ENCODE results near the gene SSNA1. TPM values are rescaled to one million over a fixed set of nuclear protein-coding genes. Genes with fewer than 3 reads are reported as not detected.

The SSNA1 gene
- total RNA-seq, 2 experiments from 2014 or later: 53.3 to 58.4 TPM

DNA sequence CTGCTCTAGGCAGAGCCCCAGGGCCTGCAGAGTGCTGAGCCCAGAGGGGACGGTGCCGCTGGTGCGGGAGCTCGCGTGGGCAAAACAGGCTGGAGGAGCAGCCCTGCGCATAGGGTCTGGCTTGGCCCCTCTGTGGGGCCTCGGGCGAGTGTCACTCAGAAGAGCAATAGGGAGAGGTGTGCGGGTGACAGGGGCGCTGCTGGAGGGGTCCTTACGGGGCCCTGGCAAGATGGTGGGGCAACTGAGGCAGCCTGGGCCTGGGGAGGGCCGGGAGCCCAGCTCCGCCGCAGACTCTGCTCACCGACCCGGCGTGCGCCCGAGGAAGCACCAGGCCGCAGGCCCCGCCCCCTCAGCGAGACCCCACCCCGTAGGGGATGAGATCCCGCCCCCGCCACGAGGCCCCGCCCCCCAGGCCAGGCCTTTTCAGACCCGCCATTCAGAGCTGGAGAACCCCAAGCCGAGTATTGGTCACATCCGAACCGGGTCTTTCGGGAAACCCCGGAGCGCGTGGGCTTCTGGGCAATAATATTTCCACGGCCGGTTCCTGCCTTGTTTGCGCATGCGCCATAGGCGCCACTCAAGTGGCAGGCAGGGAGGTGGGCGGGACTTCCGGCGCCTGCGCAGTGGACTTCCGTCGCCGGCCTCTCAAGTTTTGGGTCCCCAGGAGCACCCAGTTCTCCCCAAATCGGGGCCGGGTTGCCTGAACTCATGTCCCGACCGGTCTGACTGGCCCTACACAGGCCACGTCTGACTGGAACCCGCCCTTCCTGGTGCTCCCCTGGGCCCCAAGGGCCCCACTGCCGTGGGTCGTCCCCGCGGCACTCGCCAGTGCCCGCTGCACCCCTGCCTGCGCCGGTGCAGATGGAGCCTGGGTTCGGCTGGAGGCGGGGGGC is 34.8 kb downstream of the SSNA1 start:
- intact Hi-C loops (cut with micrococcal nuclease): no loop called here
- no peak for TF ChIP-seq CTCF (IDR thresholded peaks at IDR 0.05)
- Mint-ChIP-seq H3K9me3 (no peaks in the 10 kb centered on the region), H3K4me3 (peak overlapping the region; percentile 80), H3K27ac (peak overlapping the region; percentile 71), H3K36me3 (ENCODE audit: low read depth) (no peaks in the 10 kb centered on the region), H3K4me1 (ENCODE audit: low read depth) (peaks cover 11% of the 10 kb centered on the region), H3K27me3 (peaks cover 1% of the 10 kb centered on the region)
- peak; percentile 99 for DNase-seq
- ChIA-PET CTCF (interaction anchor here (0.7 to 8.9 kb wide), 13 partner anchors 10 to 188 kb away, joined by 3 to 58 read pairs (median 3); partner anchors contain the start of gene GRIN1), POLR2A (interaction anchor here (0.6 to 2.8 kb wide), 17 partner anchors 9 to 137 kb away, joined by 3 to 16 read pairs (median 4); partner anchors contain the start of genes MAN1B1, NDOR1, NELFB and TMEM203)
- ATAC-seq: peak; percentile 93

- Mint-ChIP-seq H3K27me3 (peaks cover 1% of the 10 kb centered on the region), H3K4me1 (ENCODE audit: low read depth) (peaks cover 11% of the 10 kb centered on the region), H3K9me3 (no peaks in the 10 kb centered on the region), H3K4me3 (peak within 1 kb of the TSS; percentile 80), H3K36me3 (ENCODE audit: low read depth) (no peaks in the 10 kb centered on the region), H3K27ac (peak within 1 kb of the TSS; percentile 71)
- ATAC-seq (peak; percentile 4), DNase-seq (peak; percentile 69)
- TF ChIP-seq CTCF (IDR thresholded peaks at IDR 0.05): no peak
- ChIA-PET CTCF (interaction anchor here (0.9 to 8.9 kb wide), 10 partner anchors 11 to 178 kb away, joined by 3 to 58 read pairs (median 6); partner anchors contain the start of genes NPDC1 and SSNA1), POLR2A (interaction anchor here (1.0 to 1.2 kb wide), 5 partner anchors 16 to 113 kb away, joined by 3 to 4 read pairs (median 3); partner anchors contain the start of gene TUBB4B)
- intact Hi-C loops (cut with micrococcal nuclease): loop anchor here (5.0 kb wide), 1 partner anchor 103 kb away; no protein-coding TSS in a partner anchor
Measured at GRCh38 chr9:137224830-137225694, 36.6 kb downstream of the SSNA1 start, which contains the start of gene CYSRT1. Gene CYSRT1 (plus strand): TSS chr9:137225174. CDS start chr9:137225622, 448 bp downstream.

- Mint-ChIP-seq H3K4me3 (no peak overlapping the region), H3K36me3 (ENCODE audit: low read depth) (no peaks in the 10 kb centered on the region), H3K27ac (no peak overlapping the region), H3K27me3 (peaks cover 1% of the 10 kb centered on the region), H3K9me3 (no peaks in the 10 kb centered on the region), H3K4me1 (ENCODE audit: low read depth) (peaks cover 10% of the 10 kb centered on the region)
- DNase-seq (no peak), ATAC-seq (no peak)
- POLR2A ChIA-PET: interaction anchor here (0.6 to 1.9 kb wide), 7 partner anchors 16 to 687 kb away, joined by 3 to 5 read pairs (median 3); partner anchors contain the start of genes NDOR1, TMEM203 and TUBB4B
- CTCF ChIA-PET: interaction anchor here (0.9 to 8.9 kb wide), 9 partner anchors 11 to 179 kb away, joined by 3 to 58 read pairs (median 9); partner anchors contain the start of gene NPDC1
- intact Hi-C loops (cut with micrococcal nuclease): loop anchor here (5.0 kb wide), 1 partner anchor 104 kb away; no protein-coding TSS in a partner anchor
- no peak for TF ChIP-seq CTCF (IDR thresholded peaks at IDR 0.05)
Measured at GRCh38 chr9:137225699-137226331, 37.3 kb downstream of the SSNA1 start.

GRCh38 chr9:137226338-137227053 is 38.0 kb downstream of the SSNA1 start:
- intact Hi-C loops (cut with micrococcal nuclease): loop anchor here (5.0 kb wide), 1 partner anchor 104 kb away; no protein-coding TSS in a partner anchor
- no peaks in the 10 kb centered on the region for H3K36me3 Mint-ChIP-seq (ENCODE audit: low read depth)
- H3K27ac Mint-ChIP-seq: no peak overlapping the region
- ATAC-seq: no peak
- H3K4me3 Mint-ChIP-seq: no peak overlapping the region
- H3K4me1 Mint-ChIP-seq (ENCODE audit: low read depth): peaks cover 9% of the 10 kb centered on the region
- DNase-seq: no peak
- H3K27me3 Mint-ChIP-seq: peaks cover 1% of the 10 kb centered on the region
- ChIA-PET POLR2A (interaction anchor here (0.6 to 1.9 kb wide), 6 partner anchors 19 to 688 kb away, joined by 3 to 5 read pairs (median 3); partner anchors contain the start of genes NDOR1 and TMEM203), CTCF (interaction anchor here (0.7 to 8.9 kb wide), 17 partner anchors 10 to 179 kb away, joined by 3 to 58 read pairs (median 5); partner anchors contain the start of genes ANAPC2, NPDC1 and SSNA1)
- no peak for TF ChIP-seq CTCF (IDR thresholded peaks at IDR 0.05)
- no peaks in the 10 kb centered on the region for H3K9me3 Mint-ChIP-seq

Data from activated CD8-positive, alpha-beta T cell treated with anti-CD3 and anti-CD28 coated beads for 36 hours (primary cell).